ENCODE results near the gene B3GAT1. TPM values are rescaled to one million over a fixed set of nuclear protein-coding genes. Genes with fewer than 3 reads are reported as not detected.

The B3GAT1 gene
- total RNA-seq, 1 donor from 2014 or later, result 0.79 TPM

- no peak for DNase-seq
Measured at GRCh38 chr11:134409552-134410429, 2.3 kb downstream of the B3GAT1 start.

- DNase-seq, result no peak
Measured at GRCh38 chr11:134407923-134408322, 4.1 kb downstream of the B3GAT1 start.

GRCh38 chr11:134407321-134407828 is 4.7 kb downstream of the B3GAT1 start:
- no peak for DNase-seq

DNA sequence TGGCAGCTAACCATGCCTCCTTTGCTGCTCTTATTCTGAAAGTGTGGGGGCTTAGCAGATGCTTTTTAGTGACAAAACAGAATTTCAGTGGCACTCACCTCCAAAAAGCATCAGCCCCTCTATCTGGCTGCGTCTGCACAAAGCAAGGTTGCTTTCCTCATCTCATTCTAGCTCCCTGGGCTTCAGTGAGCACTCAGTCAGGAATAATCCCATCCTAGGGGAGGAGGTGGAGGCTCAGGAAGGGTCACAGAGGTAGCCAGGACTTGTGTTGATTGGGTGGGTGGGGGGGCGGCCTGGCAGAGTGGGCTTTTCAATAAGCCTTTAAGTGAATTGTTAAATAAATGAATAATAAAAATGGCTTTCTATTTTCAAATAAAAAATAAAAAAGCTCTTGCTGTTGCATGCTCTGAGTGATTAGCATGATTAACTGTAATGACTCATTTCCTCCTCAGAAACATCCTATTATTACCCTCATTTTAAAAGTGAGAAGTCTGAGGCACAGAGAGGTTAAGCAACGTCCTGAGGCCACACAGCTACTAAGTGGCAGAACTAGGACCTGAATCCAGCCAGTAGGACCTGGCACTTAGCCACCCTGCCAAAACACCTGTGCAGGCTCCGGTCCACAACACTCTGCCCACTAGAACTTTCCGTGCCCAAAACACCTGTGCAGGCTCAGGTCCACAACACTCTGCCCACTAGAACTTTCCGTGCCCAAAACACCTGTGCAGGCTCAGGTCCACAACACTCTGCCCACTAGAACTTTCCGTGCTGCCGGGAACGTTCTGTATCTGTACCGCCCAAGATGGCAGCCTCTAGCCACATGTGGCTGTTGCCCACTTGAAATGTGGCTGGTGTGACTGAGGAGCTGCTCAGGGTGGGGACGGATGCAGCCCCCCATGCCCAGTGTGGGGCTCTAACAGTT is 5.5 kb downstream of the B3GAT1 start:
- DNase-seq, result no peak

DNA sequence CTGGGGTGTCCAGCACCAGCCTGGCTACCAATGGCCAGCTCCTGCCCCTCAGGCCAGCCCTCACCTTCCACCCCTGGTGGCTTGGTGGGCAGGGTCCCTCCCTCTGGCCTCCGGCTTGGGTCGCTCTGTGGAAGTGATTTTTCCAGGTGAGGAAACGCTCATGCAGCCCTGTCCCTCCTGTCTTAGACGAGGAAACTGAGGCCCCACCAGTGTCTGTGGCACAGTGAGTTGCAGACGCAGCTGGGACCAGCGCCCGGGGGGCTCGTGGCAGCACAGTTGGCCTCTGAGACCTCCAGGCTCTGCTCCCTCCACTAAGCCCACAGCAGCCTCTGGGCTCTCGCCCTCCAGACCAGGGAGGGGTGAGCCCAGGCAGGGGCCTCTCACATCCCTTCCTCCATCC is 6.2 kb downstream of the B3GAT1 start:
- DNase-seq, result no peak

- no peak for DNase-seq
Measured at GRCh38 chr11:134405436-134405835, 6.6 kb downstream of the B3GAT1 start.

GRCh38 chr11:134404575-134405341 is 7.3 kb downstream of the B3GAT1 start:
- no peak for DNase-seq

DNA sequence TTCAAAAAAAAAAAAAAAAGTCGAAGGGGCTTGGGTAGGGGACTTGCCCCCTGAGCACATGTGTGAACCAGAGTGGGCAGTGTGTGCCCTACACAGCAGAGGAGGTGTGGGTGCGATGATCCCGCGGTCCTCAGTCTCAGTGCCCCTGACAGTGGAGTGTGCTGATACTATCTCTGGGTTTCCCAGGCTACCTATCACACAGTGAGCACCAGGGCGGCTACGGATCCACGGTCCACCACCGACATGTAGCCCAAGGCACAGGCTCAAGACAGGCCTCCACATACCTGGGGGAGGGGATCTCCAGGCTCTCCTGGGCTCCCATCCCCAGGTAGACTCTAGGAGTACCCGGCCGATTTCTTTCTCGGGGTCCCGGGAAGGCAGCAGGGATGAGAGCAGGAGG is 9.1 kb downstream of the B3GAT1 start:
- no peak for DNase-seq

DNA sequence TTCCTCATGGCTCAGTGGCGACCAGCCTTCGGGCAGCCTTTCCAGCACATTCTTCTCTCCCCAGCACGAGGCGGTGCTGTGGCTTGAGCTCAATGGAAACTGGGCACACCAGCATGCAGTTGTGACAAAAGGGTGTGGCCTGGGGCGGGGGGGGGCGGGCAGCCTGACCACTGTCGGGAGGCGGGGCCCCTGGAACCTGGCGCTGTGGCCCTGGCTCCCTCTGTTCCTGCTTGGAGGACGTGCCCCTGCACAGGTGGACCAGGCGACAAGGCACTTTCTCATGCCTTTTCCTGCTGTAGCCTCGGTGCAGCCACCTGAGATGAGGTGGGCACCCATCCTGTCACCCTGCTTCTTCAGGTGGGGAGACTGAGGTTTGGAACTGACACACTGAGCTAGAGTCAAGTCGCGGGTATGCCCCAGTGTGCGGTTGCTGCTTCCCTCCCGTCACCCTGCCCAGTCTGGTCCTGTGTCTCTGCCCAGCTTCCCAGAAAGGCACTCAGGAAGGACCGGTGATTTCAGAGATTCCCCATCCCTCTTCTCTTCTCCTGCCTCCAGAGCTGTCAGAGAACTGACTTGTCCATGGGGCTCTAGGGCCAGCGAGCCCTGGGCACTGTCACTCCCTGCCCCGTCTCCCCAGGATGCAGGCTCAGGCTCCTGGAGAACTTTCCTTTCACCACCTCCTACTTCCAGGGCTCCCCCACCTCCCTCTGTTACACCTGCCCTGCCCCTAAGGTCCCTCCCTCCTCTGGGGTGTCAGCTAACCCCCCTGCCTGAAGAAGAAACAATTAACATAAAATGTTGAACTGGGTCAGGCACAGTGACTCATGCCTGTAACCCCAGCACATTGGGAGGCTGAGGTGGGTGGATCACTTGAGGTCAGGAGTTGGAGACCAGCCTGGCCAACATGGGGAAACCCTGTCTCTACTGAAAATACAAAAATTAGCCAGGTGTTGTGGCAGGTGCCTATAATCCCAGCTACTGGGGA is 9.9 kb downstream of the B3GAT1 start:
- no peak for DNase-seq

- no peak for DNase-seq
Measured at GRCh38 chr11:134399996-134400395, 12.0 kb downstream of the B3GAT1 start.

DNA sequence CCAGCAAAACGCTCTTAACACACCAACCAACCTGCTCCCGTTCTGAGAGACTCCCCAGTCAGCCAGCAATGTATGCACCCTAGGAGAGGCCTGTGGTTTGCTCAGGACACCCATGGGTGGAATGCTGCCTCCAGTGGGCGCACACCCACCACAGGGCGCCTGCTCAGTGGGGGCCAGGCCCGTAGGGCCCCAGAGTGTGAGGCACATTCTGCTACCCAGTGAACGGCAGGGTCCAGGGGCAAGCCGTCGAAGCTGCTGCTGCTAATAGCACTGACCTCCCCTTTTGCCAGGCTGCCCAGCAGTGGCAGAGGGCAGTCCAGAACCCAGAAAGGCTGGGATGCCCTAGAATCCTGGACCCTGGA is 12.8 kb downstream of the B3GAT1 start:
- DNase-seq, result no peak

- DNase-seq, result no peak
Measured at GRCh38 chr11:134398644-134399292, 13.3 kb downstream of the B3GAT1 start.

GRCh38 chr11:134398079-134398444 is 14.0 kb downstream of the B3GAT1 start:
- no peak for DNase-seq

DNA sequence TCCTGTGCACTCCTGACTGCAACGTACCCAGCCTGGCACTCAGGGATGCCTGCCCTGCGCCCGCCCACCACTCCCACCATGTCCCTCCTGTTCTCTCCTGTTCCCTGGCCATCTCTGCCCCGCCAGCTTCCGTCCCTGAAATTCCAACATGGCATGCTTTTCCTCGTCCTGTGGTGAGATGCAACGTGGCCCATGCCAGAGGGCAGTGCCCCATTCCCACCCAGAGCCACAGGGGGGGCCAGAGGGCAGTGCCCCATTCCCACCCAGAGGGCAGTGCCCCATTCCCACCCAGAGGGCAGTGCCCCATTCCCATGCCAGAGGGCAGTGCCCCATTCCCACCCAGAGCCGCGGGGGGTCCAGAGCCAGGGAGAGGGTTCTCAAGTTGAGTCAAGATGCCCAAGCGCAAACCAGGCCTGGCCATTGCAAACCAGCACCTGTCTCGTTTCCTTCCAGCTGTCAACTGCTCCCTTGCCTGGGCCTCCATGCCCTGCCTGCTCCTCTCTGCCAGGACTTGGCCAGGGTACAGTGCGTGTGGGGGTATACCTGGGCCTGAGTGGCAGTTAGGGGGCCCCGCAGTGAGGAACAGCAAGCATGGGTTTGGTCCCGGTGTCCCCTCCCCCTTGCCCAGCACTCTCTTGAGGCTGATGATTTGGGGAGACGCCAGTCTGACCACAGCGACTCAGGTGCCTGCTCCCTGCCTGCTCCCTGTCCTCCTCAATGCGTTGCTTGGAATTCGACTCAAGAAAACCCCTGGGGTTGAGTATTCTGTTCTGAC is 14.6 kb downstream of the B3GAT1 start:
- DNase-seq, result no peak

DNA sequence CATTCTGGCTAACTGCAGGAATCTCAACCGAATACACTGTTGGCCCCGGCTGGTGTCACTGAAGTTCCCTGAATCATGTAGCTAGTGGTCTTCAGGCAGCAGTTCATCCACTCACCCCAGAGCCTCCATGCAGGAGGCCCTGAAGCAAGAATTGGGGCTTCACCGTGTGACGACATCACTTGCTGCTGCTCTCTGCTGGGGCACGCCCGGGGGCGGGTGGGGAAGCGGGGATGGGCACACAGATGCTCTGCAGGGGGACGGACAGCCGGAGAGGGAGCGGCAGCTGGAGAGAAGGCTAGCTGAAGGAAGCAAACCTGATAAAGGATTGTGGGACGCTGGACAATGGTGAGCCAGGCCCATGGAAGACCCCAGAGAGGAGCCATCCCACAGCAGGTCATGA is 17.0 kb downstream of the B3GAT1 start:
- no peak for DNase-seq

DNA sequence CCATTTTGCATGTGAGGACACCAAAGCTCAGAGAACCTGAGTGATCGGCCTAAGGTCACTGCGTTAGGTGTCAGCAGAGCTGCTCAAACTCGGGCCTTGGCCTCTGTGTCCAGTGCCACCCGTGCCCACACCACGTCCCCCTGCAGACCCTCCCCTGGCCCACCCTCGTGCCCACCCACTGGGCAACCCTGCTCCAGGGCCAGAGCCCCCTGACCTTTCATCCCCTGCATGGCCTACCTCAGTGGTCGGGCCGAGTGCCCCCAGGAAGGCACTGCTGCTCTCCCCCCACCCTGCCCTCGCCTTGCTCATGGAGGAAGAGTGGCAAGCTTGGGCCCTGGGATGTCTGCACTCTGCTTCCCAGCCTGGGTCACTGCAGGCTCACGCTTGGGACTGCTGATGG is 17.7 kb downstream of the B3GAT1 start:
- no peak for DNase-seq

GRCh38 chr11:134393638-134394037 is 18.4 kb downstream of the B3GAT1 start:
- DNase-seq, result no peak

- no peak for DNase-seq
Measured at GRCh38 chr11:134392953-134393615, 19.0 kb downstream of the B3GAT1 start.

DNA sequence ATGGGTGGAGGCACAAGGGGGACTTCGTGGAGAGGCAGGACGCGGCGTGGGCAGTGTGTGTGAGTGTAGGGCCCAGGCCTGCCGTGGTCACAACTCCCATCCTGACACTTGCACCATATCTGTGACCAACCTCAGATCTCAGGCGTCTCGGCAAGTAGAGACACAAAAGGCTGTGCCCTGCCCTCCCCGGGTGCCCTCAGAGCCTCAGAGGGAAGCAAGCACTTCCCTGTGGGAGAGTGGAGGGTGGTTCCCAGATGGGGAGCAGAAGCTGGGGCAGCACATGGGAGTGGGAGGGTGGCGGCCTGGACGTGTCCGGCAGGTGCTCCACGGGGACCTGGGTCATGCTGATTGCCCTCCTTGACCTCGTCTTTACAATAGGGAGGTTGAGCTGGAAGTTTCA is 20.4 kb downstream of the B3GAT1 start:
- DNase-seq, result no peak

Data from skin of body (tissue), 2 donors.